Mucosa of rectum (tissue), 2 donors: ENCODE data around the gene THRAP3.
"Not testable (repeated sequence)": the region's sequence is repeated elsewhere in the genome, so short reads cannot be mapped to it uniquely, and the experiment has no call there.

ENCODE experiments used
- H3K27ac ChIP-seq, 2 donors: one replicate each; pipeline ENCODE4 v1.7.0; 2013; ENCODE audit warnings: inconsistent platforms in 2 of 2, low read depth in 2 of 2, low read length in 2 of 2
- H3K27me3 ChIP-seq, 2 donors: one replicate each; pipeline ENCODE4 v1.7.0; 2013; ENCODE audit warnings: low read length in 2 of 2; ENCODE audit not compliant: control insufficient read depth in 2 of 2, insufficient read depth in 2 of 2
- H3K36me3 ChIP-seq, 2 donors: one replicate each; pipeline ENCODE4 v1.7.0; 2013; ENCODE audit warnings: low read length in 2 of 2; ENCODE audit not compliant: control insufficient read depth in 2 of 2, insufficient read depth in 2 of 2
- H3K4me1 ChIP-seq, 2 donors: one replicate each; pipeline ENCODE4 v1.7.0; 2013; ENCODE audit warnings: low read length in 2 of 2, mild to moderate bottlenecking in 1 of 2; ENCODE audit not compliant: control insufficient read depth in 2 of 2, insufficient read depth in 2 of 2
- H3K4me3 ChIP-seq, 2 donors: one replicate each; pipeline ENCODE4 v1.7.0; 2013; ENCODE audit warnings: low read length in 2 of 2
- H3K9ac ChIP-seq, 2 donors: one replicate each; pipeline ENCODE4 v1.7.0; 2013; ENCODE audit warnings: low read length in 2 of 2, low read depth in 1 of 2, mild to moderate bottlenecking in 1 of 2
- H3K9me3 ChIP-seq, 2 donors: one replicate each; pipeline ENCODE4 v1.7.0; 2013; ENCODE audit warnings: low read length in 2 of 2; ENCODE audit not compliant: control insufficient read depth in 2 of 2
- donor health status: healthy.
- donor health status: Normal muscosa, but diverticular disease.

THRAP3 gene

GRCh38 chr1:36224537-36225282, 467 bp downstream of the THRAP3 start:
- Histone ChIP-seq H3K4me1 (peaks cover 21 to 25% of the 10 kb centered on the region in 2 donors), H3K9me3 (no peaks in the 10 kb centered on the region), H3K27ac (peak overlapping the region; percentile 96 to 98), H3K36me3 (peaks cover 0 to 7% of the 10 kb centered on the region in 2 donors), H3K27me3 (no peaks in the 10 kb centered on the region), H3K9ac (peak overlapping the region; percentile 89 to 95), H3K4me3 (peak overlapping the region; percentile 77 to 97)

GRCh38 chr1:36225283-36225899, 1.1 kb downstream of the THRAP3 start:
- peak overlapping the region; percentile 77 to 97 for H3K4me3 ChIP-seq
- H3K9me3 ChIP-seq, result no peaks in the 10 kb centered on the region
- H3K27me3 ChIP-seq, result no peaks in the 10 kb centered on the region
- H3K4me1 ChIP-seq, result peaks cover 21 to 25% of the 10 kb centered on the region in 2 donors
- H3K9ac ChIP-seq, result peak overlapping the region; percentile 89 to 95
- H3K27ac ChIP-seq, result peak overlapping the region; percentile 96 to 98
- H3K36me3 ChIP-seq, result peaks cover 0 to 7% of the 10 kb centered on the region in 2 donors

- H3K36me3 ChIP-seq, result peaks cover 10 to 20% of the 10 kb centered on the region in 2 donors
These were observed 6.0 kb downstream of the THRAP3 start for GRCh38 chr1:36230279-36230678.

GRCh38 chr1:36231191-36231590, 6.9 kb downstream of the THRAP3 start:
- Histone ChIP-seq H3K27ac (no peak overlapping the region), H3K36me3 (peaks cover 10 to 20% of the 10 kb centered on the region in 2 donors), H3K9ac (no peak overlapping the region), H3K4me3 (no peak overlapping the region), H3K27me3 (no peaks in the 10 kb centered on the region), H3K9me3 (no peaks in the 10 kb centered on the region), H3K4me1 (peaks cover 4 to 5% of the 10 kb centered on the region in 2 donors)

More at GRCh38 chr1:36230279-36230678, 6.0 kb downstream of the THRAP3 start:
- not testable (repeated sequence) for H3K9ac ChIP-seq, H3K9me3 ChIP-seq, H3K27ac ChIP-seq, H3K27me3 ChIP-seq, H3K4me3 ChIP-seq
- H3K4me1 ChIP-seq, result peaks cover 13% of the 10 kb centered on the region in 2 donors

GRCh38 chr1:36232212-36233095, 8.2 kb downstream of the THRAP3 start:
- Histone ChIP-seq H3K4me1 (no peaks in the 10 kb centered on the region), H3K27me3 (no peaks in the 10 kb centered on the region), H3K9ac (no peak overlapping the region), H3K4me3 (no peak overlapping the region), H3K27ac (no peak overlapping the region), H3K9me3 (no peaks in the 10 kb centered on the region), H3K36me3 (peaks cover 10 to 18% of the 10 kb centered on the region in 2 donors)

GRCh38 chr1:36236302-36236701, 12.1 kb downstream of the THRAP3 start:
- H3K4me3 ChIP-seq, result no peak overlapping the region
- peaks cover 6 to 9% of the 10 kb centered on the region in 2 donors for H3K36me3 ChIP-seq
- H3K9ac ChIP-seq, result no peak overlapping the region
- H3K4me1 ChIP-seq, result no peaks in the 10 kb centered on the region
- no peaks in the 10 kb centered on the region for H3K9me3 ChIP-seq
- no peak overlapping the region for H3K27ac ChIP-seq
- no peaks in the 10 kb centered on the region for H3K27me3 ChIP-seq

- Histone ChIP-seq H3K4me3 (no peak overlapping the region), H3K27ac (no peak overlapping the region), H3K4me1 (no peaks in the 10 kb centered on the region), H3K9ac (no peak overlapping the region), H3K9me3 (no peaks in the 10 kb centered on the region), H3K27me3 (no peaks in the 10 kb centered on the region), H3K36me3 (peaks cover 3 to 10% of the 10 kb centered on the region in 2 donors)
These were observed 14.2 kb downstream of the THRAP3 start for GRCh38 chr1:36238433-36238832.

GRCh38 chr1:36239941-36240637, 15.8 kb downstream of the THRAP3 start:
- Histone ChIP-seq H3K36me3 (peaks cover 1 to 10% of the 10 kb centered on the region in 2 donors), H3K4me3 (no peak overlapping the region), H3K27ac (no peak overlapping the region), H3K9me3 (no peaks in the 10 kb centered on the region), H3K9ac (no peak overlapping the region), H3K4me1 (no peaks in the 10 kb centered on the region), H3K27me3 (no peaks in the 10 kb centered on the region)

GRCh38 chr1:36247538-36247937, 23.3 kb downstream of the THRAP3 start:
- H3K9me3 ChIP-seq, result no peaks in the 10 kb centered on the region
- no peaks in the 10 kb centered on the region for H3K27me3 ChIP-seq
- H3K27ac ChIP-seq, result no peak overlapping the region
- H3K36me3 ChIP-seq, result peaks cover 3 to 6% of the 10 kb centered on the region in 2 donors
- H3K9ac ChIP-seq, result no peak overlapping the region
- H3K4me1 ChIP-seq, result no peaks in the 10 kb centered on the region
- no peak overlapping the region for H3K4me3 ChIP-seq
